GM12875 (cell line): Measurements from ENCODE around the gene PTPN9.
A peak's percentile ranks its signal among the peaks of the same experiment; 100 is the strongest.

Experiments
- H3K4me3 ChIP-seq: one replicate; pipeline ENCODE4 v1.5.1; 2011; ENCODE audit warnings: low read depth, low read length, control low read depth
- TF ChIP-seq, protein P1 (sequence below): IDR thresholded peaks from 2 replicates; pipeline ENCODE4 v1.5.1; 2011; ENCODE audit warnings: low read depth, mild to moderate bottlenecking, control low read depth, inconsistent platforms, low read length, moderate library complexity, borderline replicate concordance; ENCODE audit not compliant: insufficient read depth

PTPN9 gene

DNA sequence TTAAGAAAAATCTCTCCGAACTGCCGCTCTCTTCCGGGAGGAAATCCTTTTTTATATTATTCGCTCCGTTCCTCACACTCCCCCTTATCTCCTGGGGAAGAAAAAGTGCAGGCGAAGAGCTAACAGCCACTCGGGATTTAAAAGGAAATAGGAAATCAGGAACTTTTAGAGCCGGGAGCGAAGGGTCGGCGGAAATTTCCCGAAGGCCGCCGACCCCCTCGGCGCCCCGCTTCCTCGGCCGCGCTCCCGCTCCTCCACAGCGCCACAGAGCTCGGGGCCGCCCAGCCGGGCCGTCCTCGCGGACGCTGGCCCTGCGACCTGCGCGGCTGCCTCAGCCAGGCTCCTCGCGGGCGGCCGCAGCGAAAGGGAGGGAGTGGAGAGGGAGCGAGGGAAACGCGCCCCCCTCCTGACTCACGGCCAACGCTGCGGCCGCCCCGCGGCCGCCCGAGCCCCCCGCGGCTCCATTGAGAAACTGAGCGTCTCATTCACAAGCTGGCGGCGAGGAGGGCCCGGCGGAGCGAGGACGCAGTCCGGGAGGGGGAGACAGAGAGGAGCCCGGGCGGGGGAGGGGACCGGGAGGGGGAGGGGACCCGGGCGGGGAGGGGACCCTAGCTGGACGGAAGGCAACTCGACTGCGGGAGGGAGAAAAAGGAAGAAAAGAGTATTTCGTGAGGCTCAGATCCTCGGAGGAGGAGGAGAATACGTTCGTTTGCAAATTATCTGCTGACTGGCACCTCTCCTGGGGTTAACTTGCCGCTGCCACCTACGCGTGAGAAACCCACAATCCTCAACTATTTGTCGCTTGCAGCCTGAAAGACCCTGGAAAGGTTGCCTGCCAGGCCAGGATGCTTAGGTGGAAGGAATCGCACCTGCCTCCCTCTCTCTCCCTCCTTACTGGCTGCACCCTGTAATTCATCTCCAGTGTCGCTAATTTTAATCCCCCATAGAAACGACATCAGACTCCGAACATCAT is at the start of gene PTPN9:
Gene PTPN9 (minus strand): TSS at position 368 of the 973 bp plus-strand sequence. CDS start 539 bp downstream, outside the sequence.
- TF ChIP-seq, protein P1, sequence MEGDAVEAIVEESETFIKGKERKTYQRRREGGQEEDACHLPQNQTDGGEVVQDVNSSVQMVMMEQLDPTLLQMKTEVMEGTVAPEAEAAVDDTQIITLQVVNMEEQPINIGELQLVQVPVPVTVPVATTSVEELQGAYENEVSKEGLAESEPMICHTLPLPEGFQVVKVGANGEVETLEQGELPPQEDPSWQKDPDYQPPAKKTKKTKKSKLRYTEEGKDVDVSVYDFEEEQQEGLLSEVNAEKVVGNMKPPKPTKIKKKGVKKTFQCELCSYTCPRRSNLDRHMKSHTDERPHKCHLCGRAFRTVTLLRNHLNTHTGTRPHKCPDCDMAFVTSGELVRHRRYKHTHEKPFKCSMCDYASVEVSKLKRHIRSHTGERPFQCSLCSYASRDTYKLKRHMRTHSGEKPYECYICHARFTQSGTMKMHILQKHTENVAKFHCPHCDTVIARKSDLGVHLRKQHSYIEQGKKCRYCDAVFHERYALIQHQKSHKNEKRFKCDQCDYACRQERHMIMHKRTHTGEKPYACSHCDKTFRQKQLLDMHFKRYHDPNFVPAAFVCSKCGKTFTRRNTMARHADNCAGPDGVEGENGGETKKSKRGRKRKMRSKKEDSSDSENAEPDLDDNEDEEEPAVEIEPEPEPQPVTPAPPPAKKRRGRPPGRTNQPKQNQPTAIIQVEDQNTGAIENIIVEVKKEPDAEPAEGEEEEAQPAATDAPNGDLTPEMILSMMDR: peak; percentile 36
- peak within 1 kb of the TSS; percentile 90 for H3K4me3 ChIP-seq

DNA sequence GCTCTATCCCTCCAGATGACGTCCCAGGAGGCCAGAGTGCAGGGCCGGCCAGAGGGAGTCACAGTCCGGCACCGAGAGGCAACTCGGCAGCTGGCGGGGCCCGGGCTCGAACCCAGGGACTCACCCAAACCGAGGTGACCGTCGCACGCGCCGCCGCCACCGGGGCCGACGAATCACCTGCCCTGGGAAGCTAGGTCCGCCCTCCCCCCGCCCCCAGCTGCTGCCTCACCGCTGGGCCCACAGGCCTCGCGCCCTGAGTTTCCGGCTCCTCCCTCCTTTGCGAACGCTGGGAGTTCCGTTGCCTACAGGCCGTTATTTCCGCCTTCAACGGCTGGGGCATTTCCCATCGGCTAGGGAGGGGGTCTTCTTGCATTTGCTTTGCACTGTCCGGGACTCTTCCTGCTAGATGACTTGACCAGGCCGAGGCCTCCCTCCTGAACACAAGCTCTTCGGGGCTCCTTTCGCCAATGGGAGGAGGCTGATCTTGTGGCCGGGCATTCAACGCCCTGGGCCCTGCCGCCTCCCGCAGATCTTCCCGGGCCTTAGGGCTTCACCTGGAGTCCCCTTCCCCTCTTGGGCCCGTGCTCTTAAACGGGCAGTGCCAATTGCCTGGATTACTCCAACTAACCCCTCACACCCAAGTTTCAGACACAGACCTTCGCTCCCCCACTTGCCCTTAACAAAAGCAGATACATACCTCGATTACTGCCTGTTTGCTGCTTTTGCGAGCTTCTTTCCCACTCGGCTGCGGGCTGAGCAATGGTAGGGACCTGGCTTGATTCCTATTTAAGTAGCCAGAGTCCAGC is 46.6 kb upstream of the PTPN9 start, which contains the start of gene SNUPN:
Gene SNUPN (minus strand): TSS at position 184 of the 806 bp plus-strand sequence. CDS start 4,674 bp downstream, outside the sequence.
- peak within 1 kb of the TSS; percentile 94 for H3K4me3 ChIP-seq
- TF ChIP-seq, protein P1: no peak

DNA sequence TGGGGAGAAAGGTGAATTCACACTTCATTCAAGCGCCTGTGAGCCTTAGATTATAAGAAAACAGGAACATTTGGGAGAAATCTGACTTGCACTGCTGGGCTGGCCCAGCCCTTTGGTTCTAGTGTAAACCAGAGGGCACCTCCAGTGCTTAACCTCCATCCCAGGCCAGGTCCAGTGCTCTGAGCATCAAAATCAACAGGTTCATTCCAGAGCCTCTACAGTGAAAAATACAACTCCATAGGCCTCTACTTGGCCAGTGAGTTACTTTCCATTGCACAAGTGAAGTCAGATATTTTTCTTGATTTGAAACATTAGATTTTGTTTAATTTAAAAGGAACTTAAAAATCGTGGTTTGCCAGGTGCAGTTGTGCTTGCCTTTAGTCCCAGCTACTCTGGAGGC is 43.4 kb upstream of the PTPN9 start:
- H3K4me3 ChIP-seq: no peak overlapping the region
- TF ChIP-seq, protein P1: no peak

DNA sequence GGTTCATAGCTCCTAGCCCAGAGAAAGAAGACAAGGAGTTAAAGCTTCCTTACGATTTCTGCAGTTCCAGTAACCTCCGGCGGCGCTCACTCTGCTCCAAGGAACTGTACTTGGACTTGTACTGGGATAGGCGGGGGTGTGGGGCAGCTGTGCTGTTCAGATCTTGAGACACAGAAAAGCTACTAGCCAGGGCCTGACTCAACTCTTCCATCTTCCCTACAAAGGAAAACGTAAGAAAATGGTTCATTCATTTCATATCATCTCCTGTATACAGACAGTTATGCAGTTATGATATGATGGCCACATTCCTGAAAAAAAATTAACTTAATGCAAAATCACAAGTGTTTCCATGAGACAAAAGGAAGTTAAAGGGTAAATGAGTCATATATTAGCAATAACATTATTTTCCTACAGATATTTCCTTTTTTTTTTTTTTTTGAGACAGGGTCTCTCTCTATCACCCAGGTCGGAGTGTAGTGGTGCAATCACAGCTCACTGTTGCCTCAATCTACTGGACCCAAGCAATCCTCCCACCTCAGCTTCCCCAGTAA is 41.8 kb upstream of the PTPN9 start:
- H3K4me3 ChIP-seq: no peak overlapping the region
- TF ChIP-seq, protein P1: no peak

DNA sequence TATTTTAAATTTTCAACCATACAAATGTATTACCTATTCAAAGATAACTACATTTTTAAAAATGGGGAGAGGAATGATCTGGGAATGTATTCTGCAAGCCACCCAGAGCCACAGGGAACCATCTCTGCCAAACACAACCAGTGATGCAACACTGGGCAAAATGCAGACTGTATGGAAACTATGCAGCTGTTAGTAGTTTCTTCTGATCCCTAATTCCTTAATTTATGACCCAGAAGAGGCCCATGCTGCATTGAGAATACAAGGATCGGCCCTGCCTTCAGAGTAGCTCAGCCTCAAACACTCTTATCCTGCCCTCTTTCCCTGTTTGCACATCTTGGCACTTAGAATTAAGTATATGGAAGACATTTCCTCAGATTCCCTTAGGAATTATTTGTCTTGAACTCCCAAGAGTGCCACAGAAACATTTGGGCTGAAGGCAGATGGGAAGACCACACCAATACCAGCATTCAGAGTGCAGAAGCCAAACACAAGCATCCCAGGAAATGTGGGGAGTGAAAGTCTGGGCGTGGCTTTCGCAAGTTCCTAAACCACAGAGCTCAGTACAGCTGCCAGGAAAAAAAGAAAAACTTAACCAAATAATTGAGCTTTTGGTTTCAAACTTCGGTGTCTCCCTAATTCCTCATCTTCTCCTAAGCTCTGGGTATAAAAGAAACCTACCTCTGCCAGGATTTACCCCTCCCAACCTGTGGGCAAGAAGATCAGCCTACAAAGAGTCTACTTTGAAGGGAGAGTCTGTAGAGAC is 41.1 kb upstream of the PTPN9 start:
- no peak overlapping the region for H3K4me3 ChIP-seq
- TF ChIP-seq, protein P1: no peak

DNA sequence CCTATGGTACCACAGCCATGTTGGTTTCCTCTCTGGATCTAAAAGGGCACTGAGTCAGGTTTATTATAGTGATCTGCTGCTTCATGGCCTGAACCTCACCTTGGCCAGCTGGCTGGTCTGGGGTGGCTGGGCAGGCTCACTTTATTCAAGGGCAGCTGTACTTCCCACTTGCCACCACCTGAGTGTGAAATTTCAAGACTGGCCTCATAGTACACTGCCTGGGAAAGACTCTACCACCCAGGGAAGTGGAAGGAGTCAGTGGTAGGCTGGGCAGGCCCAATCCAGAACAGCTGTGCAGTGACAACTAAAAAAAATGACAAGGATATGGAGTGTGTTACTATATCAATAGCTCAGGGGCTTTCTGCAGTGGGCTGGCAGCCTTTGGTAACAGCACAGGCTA is 37.7 kb upstream of the PTPN9 start:
- TF ChIP-seq, protein P1: no peak
- no peak overlapping the region for H3K4me3 ChIP-seq
